Breast epithelium (tissue), 3 donors: ENCODE measurements around the gene NEDD4L.

Source experiments
- CTCF ChIP-seq, 3 donors: fragments of 450-650 bp; IDR thresholded peaks; one replicate each; pipeline ENCODE4 v1.5.1; 2016 to 2017; ENCODE audit warnings: antibody characterized with exemption in 3 of 3, mild to moderate bottlenecking in 3 of 3, moderate library complexity in 3 of 3
- POLR2A ChIP-seq: fragments of 450-650 bp; IDR thresholded peaks from one replicate; pipeline ENCODE4 v1.6.1; 2016; ENCODE audit warnings: antibody characterized with exemption, mild to moderate bottlenecking, moderate library complexity

GRCh38 chr18:58382446-58382845 is 338.4 kb downstream of the NEDD4L start:
- TF ChIP-seq POLR2A (no peak), CTCF (IDR thresholded peaks at IDR 0.05) (no peak)
